PFSK-1 (cell line): Measurements from ENCODE around the gene CCDC97.

Source experiments
- FOXP2 ChIP-seq: optimal IDR thresholded peaks from 2 replicates; pipeline ENCODE3; 2011; ENCODE audit warnings: borderline replicate concordance, control low read depth, inconsistent platforms; ENCODE audit not compliant: insufficient read depth; ENCODE audit errors: extremely low read length, extremely low read depth
- POLR2AphosphoS5 ChIP-seq: IDR thresholded peaks from 2 replicates; pipeline ENCODE4 v1.6.1; 2012; ENCODE audit warnings: low read depth, mild to moderate bottlenecking, control low read depth, low read length, moderate library complexity
- SIN3A ChIP-seq: IDR thresholded peaks from 2 replicates; pipeline ENCODE4 v1.6.1; 2012; ENCODE audit warnings: mild to moderate bottlenecking, low read length, moderate library complexity, borderline replicate concordance; ENCODE audit not compliant: insufficient read depth
- TAF1 ChIP-seq: IDR thresholded peaks from 2 replicates; pipeline ENCODE4 v1.6.1; 2012; ENCODE audit warnings: low read length, control low read depth, borderline replicate concordance; ENCODE audit not compliant: insufficient read depth
- TF ChIP-seq, protein P1 (sequence below), 2 experiments: IDR thresholded peaks; 2 replicates each; pipeline versions ENCODE4 v1.6.1 to v1.8.0; 2011 to 2012; ENCODE audit warnings: low read depth in 2 of 2, low read length in 2 of 2, control low read depth in 1 of 2, inconsistent platforms in 1 of 2, mild to moderate bottlenecking in 1 of 2, moderate library complexity in 1 of 2; ENCODE audit not compliant: insufficient read depth in 1 of 2

The CCDC97 gene

GRCh38 chr19:41302624-41303351 is 7.2 kb upstream of the CCDC97 start:
- TF ChIP-seq SIN3A (no peak), POLR2AphosphoS5 (no peak), FOXP2 (no peak), TAF1 (no peak)
- TF ChIP-seq, protein P1, sequence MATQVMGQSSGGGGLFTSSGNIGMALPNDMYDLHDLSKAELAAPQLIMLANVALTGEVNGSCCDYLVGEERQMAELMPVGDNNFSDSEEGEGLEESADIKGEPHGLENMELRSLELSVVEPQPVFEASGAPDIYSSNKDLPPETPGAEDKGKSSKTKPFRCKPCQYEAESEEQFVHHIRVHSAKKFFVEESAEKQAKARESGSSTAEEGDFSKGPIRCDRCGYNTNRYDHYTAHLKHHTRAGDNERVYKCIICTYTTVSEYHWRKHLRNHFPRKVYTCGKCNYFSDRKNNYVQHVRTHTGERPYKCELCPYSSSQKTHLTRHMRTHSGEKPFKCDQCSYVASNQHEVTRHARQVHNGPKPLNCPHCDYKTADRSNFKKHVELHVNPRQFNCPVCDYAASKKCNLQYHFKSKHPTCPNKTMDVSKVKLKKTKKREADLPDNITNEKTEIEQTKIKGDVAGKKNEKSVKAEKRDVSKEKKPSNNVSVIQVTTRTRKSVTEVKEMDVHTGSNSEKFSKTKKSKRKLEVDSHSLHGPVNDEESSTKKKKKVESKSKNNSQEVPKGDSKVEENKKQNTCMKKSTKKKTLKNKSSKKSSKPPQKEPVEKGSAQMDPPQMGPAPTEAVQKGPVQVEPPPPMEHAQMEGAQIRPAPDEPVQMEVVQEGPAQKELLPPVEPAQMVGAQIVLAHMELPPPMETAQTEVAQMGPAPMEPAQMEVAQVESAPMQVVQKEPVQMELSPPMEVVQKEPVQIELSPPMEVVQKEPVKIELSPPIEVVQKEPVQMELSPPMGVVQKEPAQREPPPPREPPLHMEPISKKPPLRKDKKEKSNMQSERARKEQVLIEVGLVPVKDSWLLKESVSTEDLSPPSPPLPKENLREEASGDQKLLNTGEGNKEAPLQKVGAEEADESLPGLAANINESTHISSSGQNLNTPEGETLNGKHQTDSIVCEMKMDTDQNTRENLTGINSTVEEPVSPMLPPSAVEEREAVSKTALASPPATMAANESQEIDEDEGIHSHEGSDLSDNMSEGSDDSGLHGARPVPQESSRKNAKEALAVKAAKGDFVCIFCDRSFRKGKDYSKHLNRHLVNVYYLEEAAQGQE (IDR thresholded peaks at IDR 0.05; ENCODE audit: insufficient read depth in 1 of 2, low read depth in 2 of 2, low read length in 2 of 2): no peak

GRCh38 chr19:41303954-41304353 is 6.0 kb upstream of the CCDC97 start:
- no peak for TF ChIP-seq POLR2AphosphoS5
- TF ChIP-seq SIN3A: no peak
- no peak for TF ChIP-seq FOXP2
- TF ChIP-seq TAF1: no peak
- TF ChIP-seq, protein P1 (IDR thresholded peaks at IDR 0.05; ENCODE audit: insufficient read depth in 1 of 2, low read depth in 2 of 2, low read length in 2 of 2): no peak

GRCh38 chr19:41304706-41305483 is 5.1 kb upstream of the CCDC97 start:
- TF ChIP-seq SIN3A: no peak
- TF ChIP-seq POLR2AphosphoS5: no peak

- TF ChIP-seq SIN3A (no peak), POLR2AphosphoS5 (0 out of 2 replicates have a peak, but pooled peaks have one; percentile 25)
- TF ChIP-seq, protein P1 (IDR thresholded peaks at IDR 0.05; ENCODE audit: insufficient read depth in 1 of 2, low read depth in 2 of 2, low read length in 2 of 2): peak; percentile 48 to 79; a peak in 2 of 4 replicates
Measured at GRCh38 chr19:41305927-41306793, 3.8 kb upstream of the CCDC97 start.

GRCh38 chr19:41307090-41307875 is 2.7 kb upstream of the CCDC97 start:
- TF ChIP-seq TAF1: no peak
- no peak for TF ChIP-seq POLR2AphosphoS5
- no peak for TF ChIP-seq FOXP2
- TF ChIP-seq SIN3A: no peak
- TF ChIP-seq, protein P1 (IDR thresholded peaks at IDR 0.05; ENCODE audit: insufficient read depth in 1 of 2, low read depth in 2 of 2, low read length in 2 of 2): no peak
